Duodenal mucosa (tissue), 2 donors: Measurements from ENCODE around the gene FER1L5.

Experiments used
- H3K27ac ChIP-seq: one replicate; pipeline ENCODE4 v1.7.0; 2013; ENCODE audit warnings: low read depth, low read length
- H3K27me3 ChIP-seq, 2 donors: one replicate each; pipeline ENCODE4 v1.7.0; 2013; ENCODE audit warnings: low read length in 2 of 2, control low read depth in 1 of 2; ENCODE audit not compliant: insufficient read depth in 2 of 2, control insufficient read depth in 1 of 2
- H3K36me3 ChIP-seq, 2 donors: one replicate each; pipeline ENCODE4 v1.7.0; 2013; ENCODE audit warnings: low read length in 2 of 2, control low read depth in 1 of 2; ENCODE audit not compliant: insufficient read depth in 2 of 2, control insufficient read depth in 1 of 2
- H3K4me1 ChIP-seq, 2 donors: one replicate each; pipeline ENCODE4 v1.7.0; 2013; ENCODE audit warnings: low read length in 2 of 2, control low read depth in 1 of 2; ENCODE audit not compliant: insufficient read depth in 2 of 2, control insufficient read depth in 1 of 2
- H3K4me3 ChIP-seq, 2 donors: one replicate each; pipeline ENCODE4 v1.7.0; 2013; ENCODE audit warnings: low read length in 2 of 2, low read depth in 1 of 2
- H3K9ac ChIP-seq, 2 donors: one replicate each; pipeline ENCODE4 v1.7.0; 2013; ENCODE audit warnings: low read length in 2 of 2, low read depth in 1 of 2
- H3K9me3 ChIP-seq, 2 donors: one replicate each; pipeline ENCODE4 v1.7.0; 2013; ENCODE audit warnings: low read length in 2 of 2, control low read depth in 1 of 2; ENCODE audit not compliant: control insufficient read depth in 1 of 2

FER1L5 gene

DNA sequence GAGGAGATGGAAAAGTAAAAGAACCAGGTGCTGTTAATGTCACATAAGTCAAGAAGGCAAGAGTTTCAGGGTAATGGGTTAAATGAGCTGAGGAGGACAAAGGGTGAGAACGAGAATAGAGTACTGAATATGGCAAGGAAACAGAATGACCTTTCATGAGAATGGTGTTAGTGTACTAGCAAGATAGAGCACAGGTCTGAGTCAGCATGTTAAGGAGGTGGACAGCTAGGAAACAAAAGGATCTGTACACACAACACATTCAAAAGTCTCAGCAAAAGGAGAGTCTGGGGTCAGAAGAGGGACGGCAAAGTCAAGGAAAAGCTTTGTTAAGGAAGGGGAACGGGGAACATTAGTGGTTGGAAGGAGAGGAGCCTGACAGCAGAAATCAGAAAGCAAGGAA lies 68.4 kb downstream of the FER1L5 start:
- no peaks in the 10 kb centered on the region for H3K9me3 ChIP-seq
- no peak overlapping the region for H3K4me3 ChIP-seq
- H3K9ac ChIP-seq = no peak overlapping the region
- H3K27me3 ChIP-seq = no peaks in the 10 kb centered on the region
- H3K36me3 ChIP-seq = peaks cover 34 to 72% of the 10 kb centered on the region in 2 donors
- H3K4me1 ChIP-seq = peaks cover 0 to 10% of the 10 kb centered on the region in 2 donors
- no peak overlapping the region for H3K27ac ChIP-seq

DNA sequence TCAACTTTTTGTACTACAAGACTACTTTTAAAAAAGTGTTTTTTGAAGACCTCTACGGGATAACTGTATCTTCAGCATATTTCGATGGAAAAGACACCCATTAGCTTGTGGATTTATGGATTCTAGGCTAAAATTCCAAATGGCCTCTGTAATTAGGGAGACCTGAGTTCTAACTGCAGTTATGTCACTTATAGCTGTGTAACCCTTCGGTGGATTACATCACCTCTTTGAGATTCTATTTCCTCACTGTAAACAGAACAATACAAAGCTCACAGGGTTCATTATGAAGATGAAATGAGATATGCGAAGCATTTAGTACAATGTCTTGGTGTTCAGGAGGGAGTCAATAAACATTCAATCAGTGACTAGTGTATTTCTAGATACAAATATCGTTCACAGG lies 73.1 kb downstream of the FER1L5 start:
- H3K9me3 ChIP-seq = no peaks in the 10 kb centered on the region
- no peaks in the 10 kb centered on the region for H3K27me3 ChIP-seq
- no peak overlapping the region for H3K27ac ChIP-seq
- H3K9ac ChIP-seq = no peak overlapping the region
- peaks cover 18 to 33% of the 10 kb centered on the region in 2 donors for H3K36me3 ChIP-seq
- peaks cover 0 to 10% of the 10 kb centered on the region in 2 donors for H3K4me1 ChIP-seq
- H3K4me3 ChIP-seq = no peak overlapping the region

DNA sequence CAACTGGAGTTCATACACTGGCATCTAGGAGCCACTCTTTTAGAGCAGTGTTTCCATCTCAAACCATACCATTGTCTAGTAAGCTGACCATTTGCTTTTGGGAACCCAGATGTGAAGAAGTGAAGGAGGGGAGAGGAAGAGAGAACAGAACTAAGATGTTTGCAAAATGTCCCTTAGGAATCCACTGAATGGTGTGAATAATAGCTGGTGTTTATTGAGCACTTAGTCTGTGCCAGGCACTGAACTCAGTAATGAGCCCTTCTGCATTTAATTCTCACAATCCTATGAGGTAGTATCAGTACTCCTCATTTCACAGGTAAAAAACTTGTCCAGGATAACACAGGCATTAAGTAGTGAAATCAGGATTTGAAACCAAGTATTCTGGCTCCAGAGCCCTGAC lies 73.8 kb downstream of the FER1L5 start:
- Histone ChIP-seq H3K4me3 (no peak overlapping the region), H3K4me1 (peaks cover 0 to 10% of the 10 kb centered on the region in 2 donors), H3K27ac (no peak overlapping the region), H3K9ac (no peak overlapping the region), H3K36me3 (peaks cover 10 to 27% of the 10 kb centered on the region in 2 donors), H3K9me3 (no peaks in the 10 kb centered on the region), H3K27me3 (no peaks in the 10 kb centered on the region)

DNA sequence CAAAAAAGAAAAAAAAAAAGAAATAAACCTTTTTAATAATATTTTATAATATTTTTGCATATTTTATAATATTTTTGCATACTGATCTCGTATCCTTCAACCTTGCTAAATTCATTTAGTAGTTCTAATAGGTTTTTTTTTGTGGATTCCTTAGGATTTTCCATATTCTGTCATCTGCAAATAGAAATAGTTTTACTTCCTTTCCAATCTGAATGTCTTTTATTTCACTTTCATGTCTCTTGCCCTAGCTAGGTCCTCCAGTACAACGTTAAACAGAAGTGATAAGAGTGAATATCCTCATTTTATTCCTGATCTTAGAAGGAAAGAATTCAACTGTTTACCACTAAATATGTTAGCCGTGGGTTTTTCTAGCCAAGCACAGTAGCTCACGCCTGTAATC lies 83.6 kb downstream of the FER1L5 start:
- Histone ChIP-seq H3K9me3 (no peaks in the 10 kb centered on the region), H3K36me3 (peaks cover 15 to 35% of the 10 kb centered on the region in 2 donors), H3K27ac (no peak overlapping the region), H3K4me3 (no peak overlapping the region), H3K27me3 (no peaks in the 10 kb centered on the region), H3K9ac (no peak overlapping the region), H3K4me1 (no peaks in the 10 kb centered on the region)

DNA sequence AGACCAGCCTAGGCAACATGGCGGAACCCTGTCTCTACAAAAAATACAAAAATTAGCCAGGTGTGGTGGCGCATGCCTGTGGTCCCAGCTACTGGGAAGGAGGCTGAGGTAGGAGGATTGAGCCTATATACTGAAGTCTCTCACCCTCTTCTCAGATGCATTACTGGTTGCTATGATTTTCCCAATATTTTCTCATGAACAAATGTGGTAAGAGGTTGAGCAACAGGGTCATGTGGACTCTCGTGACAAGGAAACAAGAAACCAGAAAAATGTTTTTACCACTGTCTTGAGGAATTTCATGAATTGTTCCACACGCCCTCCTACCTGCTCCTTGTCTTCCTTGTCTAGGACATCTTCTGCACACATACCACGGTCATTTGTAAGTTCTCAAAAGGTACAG lies 84.9 kb downstream of the FER1L5 start:
- Histone ChIP-seq H3K36me3 (peaks cover 15 to 39% of the 10 kb centered on the region in 2 donors), H3K27ac (no peak overlapping the region), H3K9me3 (no peaks in the 10 kb centered on the region)

DNA sequence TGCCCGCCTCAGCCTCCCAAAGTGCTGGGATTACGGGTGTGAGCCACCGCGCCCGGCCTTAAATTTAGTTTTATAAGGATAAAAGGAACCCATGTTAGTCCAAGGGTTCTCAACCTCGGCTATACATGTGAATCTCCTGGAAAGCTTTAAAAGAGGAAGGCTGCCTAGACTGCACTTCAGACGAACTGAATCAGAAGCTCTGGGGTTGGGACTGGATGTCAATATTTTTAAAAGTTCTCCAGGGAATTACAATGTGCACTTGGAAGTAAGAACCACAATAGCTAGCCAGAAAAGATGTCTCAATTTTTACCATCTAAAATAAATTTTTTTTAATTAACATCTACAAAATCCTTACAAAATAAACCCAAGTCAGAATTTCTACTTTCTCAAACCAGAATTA lies 87.2 kb downstream of the FER1L5 start:
- Histone ChIP-seq H3K27me3 (no peaks in the 10 kb centered on the region), H3K9me3 (no peaks in the 10 kb centered on the region), H3K27ac (no peak overlapping the region), H3K4me1 (peaks cover 0 to 4% of the 10 kb centered on the region in 2 donors), H3K36me3 (peaks cover 32 to 52% of the 10 kb centered on the region in 2 donors), H3K9ac (no peak overlapping the region), H3K4me3 (no peak overlapping the region)

More for the DNA sequence above, 84.9 kb downstream of the FER1L5 start:
- Histone ChIP-seq H3K27me3 (no peaks in the 10 kb centered on the region), H3K4me1 (no peaks in the 10 kb centered on the region), H3K9ac (no peak overlapping the region), H3K4me3 (no peak overlapping the region)

DNA sequence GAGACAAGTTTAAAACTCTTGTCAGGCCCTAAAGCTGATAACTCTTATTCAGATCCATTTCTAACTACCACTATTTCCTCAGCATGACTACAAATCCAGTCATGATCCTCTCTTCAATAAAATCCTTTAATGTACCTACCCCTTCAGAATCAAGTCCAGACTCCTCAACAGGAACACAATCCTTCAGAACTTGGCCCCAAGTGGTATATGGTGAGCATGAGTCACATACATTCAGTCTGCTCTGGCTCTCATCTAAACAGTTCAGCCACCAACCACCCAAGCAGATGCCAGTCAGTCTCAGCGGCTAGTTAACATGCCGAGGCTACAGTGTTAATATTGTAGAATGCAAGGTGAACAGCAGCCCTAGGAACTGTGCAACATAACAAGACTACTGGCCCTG lies 87.6 kb downstream of the FER1L5 start:
- Histone ChIP-seq H3K4me3 (no peak overlapping the region), H3K36me3 (peaks cover 32 to 52% of the 10 kb centered on the region in 2 donors), H3K27ac (no peak overlapping the region), H3K9me3 (no peaks in the 10 kb centered on the region), H3K27me3 (no peaks in the 10 kb centered on the region), H3K9ac (no peak overlapping the region), H3K4me1 (peaks cover 0 to 4% of the 10 kb centered on the region in 2 donors)

DNA sequence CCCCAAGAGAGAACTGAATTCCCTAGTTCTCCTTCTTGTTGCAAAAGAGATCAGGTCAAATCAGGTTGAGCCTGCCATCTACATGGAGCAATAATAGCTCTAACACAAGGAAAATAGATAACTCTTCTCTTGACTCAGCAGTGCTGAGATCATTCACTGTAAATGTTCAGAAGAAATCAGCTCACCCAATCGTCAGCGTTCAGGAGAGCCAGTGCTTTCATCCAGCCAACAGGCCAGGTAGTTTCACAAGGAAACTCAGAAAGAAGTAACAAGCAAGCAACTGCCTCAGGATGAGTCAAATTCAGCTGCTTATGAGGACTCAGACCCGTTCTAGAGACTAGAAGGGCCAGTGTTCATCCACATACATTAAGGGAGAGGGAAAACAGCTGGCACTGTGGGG lies 91.4 kb downstream of the FER1L5 start:
- H3K4me1 ChIP-seq = peaks cover 6 to 9% of the 10 kb centered on the region in 2 donors
- no peaks in the 10 kb centered on the region for H3K27me3 ChIP-seq
- no peaks in the 10 kb centered on the region for H3K9me3 ChIP-seq
- no peak overlapping the region for H3K9ac ChIP-seq
- H3K27ac ChIP-seq = no peak overlapping the region
- no peak overlapping the region for H3K4me3 ChIP-seq
- peaks cover 28 to 37% of the 10 kb centered on the region in 2 donors for H3K36me3 ChIP-seq

DNA sequence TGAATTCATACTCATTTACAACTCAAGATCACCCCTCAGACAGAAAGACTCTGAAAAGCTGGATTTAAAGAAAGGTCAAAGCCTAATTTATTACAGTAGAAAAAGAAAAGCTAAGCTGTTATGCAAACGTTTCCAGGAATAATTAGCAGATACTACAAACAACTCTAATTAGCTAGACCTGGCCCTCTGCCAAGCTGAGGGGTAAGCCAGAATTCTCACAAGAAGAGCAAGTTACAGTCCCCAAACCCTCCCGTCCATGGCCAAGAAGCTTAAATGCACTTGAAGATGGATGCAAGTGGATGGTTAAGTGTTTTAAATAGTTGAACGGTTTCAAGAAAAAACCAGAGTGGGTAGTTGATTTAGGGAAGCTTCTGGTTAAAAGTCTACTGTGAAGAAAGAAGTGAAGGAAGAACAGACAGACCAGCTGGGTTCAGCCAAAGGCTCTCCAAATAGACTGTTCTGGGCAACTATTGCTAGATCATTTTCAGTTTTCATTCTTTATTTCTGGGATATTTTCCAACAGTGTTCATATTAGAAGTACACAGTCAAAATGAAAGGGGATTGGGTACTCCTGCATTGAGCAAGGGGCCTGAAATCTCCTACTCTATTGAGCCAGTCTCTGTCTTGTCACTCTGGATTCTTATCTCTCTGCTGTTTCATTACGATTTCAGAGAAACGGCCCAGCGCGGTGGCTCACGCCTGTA lies 92.5 kb downstream of the FER1L5 start:
- no peak overlapping the region for H3K9ac ChIP-seq
- H3K4me3 ChIP-seq = no peak overlapping the region
- H3K27ac ChIP-seq = no peak overlapping the region
- no peaks in the 10 kb centered on the region for H3K9me3 ChIP-seq
- peaks cover 10 to 13% of the 10 kb centered on the region in 2 donors for H3K4me1 ChIP-seq
- H3K36me3 ChIP-seq = peaks cover 28 to 37% of the 10 kb centered on the region in 2 donors
- H3K27me3 ChIP-seq = no peaks in the 10 kb centered on the region

DNA sequence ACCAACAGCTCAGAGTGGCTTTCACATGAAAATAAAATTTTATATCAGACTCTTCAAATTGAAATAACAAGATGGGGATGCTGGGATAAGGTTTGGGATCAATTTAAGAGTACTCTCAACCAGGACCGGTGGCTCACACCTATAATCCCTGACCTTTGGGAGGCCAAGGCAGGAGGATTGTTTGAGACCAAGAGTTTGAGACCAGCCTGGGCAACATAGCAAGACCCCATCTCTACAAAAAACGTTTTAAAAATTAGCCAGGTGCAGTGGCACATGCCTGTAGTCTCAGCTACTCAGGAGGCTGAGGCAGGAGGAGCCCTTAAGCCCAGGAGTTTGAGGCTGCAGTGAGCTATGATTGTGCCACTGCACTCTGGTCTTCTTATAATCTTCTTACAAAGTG lies 94.7 kb downstream of the FER1L5 start:
- Histone ChIP-seq H3K36me3 (peaks cover 21 to 22% of the 10 kb centered on the region in 2 donors), H3K9me3 (no peaks in the 10 kb centered on the region), H3K9ac (no peak overlapping the region), H3K27me3 (no peaks in the 10 kb centered on the region), H3K27ac (no peak overlapping the region), H3K4me1 (peaks cover 10 to 13% of the 10 kb centered on the region in 2 donors), H3K4me3 (no peak overlapping the region)
